Activated CD8-positive, alpha-beta memory T cell treated with anti-CD3 and anti-CD28 coated beads for 1 hour (primary cell): Measurements from ENCODE around the gene SYNRG.
"Not testable (repeated sequence)": the region's sequence is repeated elsewhere in the genome, so short reads cannot be mapped to it uniquely, and the experiment has no call there.

Experiments used
- DNase-seq, 2 donors: peaks; one replicate each; pipeline ENCODE4 v3.0.0-alpha.2; 2020; ENCODE audit warnings: low read depth in 1 of 2; ENCODE audit errors: extremely low read depth in 1 of 2

SYNRG gene, protein sequence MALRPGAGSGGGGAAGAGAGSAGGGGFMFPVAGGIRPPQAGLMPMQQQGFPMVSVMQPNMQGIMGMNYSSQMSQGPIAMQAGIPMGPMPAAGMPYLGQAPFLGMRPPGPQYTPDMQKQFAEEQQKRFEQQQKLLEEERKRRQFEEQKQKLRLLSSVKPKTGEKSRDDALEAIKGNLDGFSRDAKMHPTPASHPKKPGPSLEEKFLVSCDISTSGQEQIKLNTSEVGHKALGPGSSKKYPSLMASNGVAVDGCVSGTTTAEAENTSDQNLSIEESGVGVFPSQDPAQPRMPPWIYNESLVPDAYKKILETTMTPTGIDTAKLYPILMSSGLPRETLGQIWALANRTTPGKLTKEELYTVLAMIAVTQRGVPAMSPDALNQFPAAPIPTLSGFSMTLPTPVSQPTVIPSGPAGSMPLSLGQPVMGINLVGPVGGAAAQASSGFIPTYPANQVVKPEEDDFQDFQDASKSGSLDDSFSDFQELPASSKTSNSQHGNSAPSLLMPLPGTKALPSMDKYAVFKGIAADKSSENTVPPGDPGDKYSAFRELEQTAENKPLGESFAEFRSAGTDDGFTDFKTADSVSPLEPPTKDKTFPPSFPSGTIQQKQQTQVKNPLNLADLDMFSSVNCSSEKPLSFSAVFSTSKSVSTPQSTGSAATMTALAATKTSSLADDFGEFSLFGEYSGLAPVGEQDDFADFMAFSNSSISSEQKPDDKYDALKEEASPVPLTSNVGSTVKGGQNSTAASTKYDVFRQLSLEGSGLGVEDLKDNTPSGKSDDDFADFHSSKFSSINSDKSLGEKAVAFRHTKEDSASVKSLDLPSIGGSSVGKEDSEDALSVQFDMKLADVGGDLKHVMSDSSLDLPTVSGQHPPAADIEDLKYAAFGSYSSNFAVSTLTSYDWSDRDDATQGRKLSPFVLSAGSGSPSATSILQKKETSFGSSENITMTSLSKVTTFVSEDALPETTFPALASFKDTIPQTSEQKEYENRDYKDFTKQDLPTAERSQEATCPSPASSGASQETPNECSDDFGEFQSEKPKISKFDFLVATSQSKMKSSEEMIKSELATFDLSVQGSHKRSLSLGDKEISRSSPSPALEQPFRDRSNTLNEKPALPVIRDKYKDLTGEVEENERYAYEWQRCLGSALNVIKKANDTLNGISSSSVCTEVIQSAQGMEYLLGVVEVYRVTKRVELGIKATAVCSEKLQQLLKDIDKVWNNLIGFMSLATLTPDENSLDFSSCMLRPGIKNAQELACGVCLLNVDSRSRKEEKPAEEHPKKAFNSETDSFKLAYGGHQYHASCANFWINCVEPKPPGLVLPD (N-terminal part only)

GRCh38 chr17:37609170-37610040 is at the start of gene SYNRG:
TSS of gene SYNRG (minus strand) at chr17:37609418. CDS start at chr17:37609355, 63 bp downstream.
- peak; percentile 90 to 91 for DNase-seq

- DNase-seq, result no peak
These were observed 48.0 kb upstream of the SYNRG start for GRCh38 chr17:37657202-37657601.

DNA sequence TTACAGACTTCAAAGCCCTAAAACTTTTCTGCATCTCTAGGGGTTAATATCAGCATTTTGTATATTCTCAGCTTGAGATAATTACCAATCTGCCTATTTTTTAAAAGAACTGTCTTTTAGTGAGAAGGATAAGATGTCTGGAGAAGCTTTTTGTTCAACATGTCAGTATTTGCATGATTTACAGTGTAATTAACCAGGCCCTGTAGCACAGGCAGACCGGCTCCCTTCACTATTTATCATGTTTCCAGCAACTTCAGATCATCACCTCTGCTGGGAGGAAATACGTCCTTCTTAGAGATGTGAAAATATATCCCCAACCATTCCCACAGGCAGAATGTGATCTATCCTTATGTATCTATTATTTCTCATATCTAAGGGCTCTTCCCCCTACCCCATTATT is 42.6 kb upstream of the SYNRG start:
- DNase-seq, result no peak

DNA sequence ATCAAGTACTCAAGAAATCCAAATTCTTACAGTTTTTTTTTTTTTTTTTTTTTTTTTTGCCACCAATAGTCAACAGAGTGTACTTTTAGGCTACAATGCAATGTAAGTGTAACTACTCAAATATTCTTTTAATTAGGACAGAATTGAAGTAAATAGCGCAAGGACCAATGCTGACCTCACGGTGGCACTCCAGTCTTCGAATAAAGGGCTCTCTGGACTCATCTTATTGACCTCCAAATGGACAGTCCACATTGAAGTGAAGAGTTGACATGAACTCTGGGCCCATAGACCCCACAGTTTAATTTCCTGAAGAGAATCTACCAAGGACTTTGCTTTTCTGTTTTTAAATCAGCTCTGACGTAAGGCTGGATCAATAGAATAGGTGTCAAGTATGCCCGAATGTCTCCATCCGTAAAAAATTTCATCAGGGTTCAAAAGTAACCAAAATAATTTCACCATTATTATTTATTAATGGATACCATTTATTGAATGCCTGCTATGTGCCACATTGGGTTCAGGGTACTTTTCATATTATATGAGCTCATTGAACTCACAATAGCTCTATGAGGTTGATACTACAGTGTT is 41.3 kb upstream of the SYNRG start:
- DNase-seq, result no peak

GRCh38 chr17:37648555-37648954 is 39.3 kb upstream of the SYNRG start:
- DNase-seq, result no peak

GRCh38 chr17:37647856-37648255 is 38.6 kb upstream of the SYNRG start:
- DNase-seq, result no peak

DNA sequence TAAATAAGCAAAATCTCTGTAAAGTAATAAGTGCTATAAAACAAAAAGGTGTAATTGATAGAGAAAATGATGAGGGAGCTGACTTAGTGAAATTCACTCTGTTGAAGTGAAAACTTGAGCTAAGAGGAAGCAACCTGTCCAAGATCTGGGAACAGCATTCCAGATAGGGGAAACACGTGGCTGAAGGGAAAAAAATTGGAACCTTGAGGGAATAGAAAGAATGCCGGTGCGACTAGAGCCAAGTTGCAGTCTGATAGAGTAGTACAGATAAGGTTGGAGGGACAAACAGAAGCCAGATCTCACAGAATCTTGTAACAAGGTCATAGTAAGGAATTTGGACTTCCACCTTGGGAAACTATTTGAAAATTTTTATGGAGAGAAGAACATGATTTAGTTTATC is 34.7 kb upstream of the SYNRG start:
- DNase-seq, result no peak

- DNase-seq, result peak; percentile 75 to 78
These were observed 34.0 kb upstream of the SYNRG start, which contains the start of gene DDX52 for GRCh38 chr17:37643118-37643766. TSS of gene DDX52 (minus strand) at chr17:37643446. CDS start at chr17:37643420, 26 bp downstream.

GRCh38 chr17:37642681-37643080 is 33.5 kb upstream of the SYNRG start:
- DNase-seq, result no peak

DNA sequence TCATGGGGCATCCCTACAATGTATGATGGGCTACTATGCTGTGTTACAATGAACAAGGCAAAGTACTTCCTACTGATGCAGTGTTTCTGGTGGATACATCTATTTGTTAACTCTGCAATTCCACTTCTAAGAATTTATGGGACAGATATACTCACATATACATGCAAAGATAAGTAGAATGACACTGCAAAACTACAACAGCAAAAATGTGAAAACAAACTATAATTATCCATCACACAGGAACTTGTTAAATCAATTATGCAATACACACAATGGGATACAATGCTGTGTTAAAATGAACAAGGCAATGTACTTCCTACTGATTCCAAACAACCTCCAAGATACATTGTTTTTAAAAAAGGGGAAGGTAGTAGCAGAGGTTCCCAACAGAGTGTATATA is 30.8 kb upstream of the SYNRG start:
- no peak for DNase-seq

DNA sequence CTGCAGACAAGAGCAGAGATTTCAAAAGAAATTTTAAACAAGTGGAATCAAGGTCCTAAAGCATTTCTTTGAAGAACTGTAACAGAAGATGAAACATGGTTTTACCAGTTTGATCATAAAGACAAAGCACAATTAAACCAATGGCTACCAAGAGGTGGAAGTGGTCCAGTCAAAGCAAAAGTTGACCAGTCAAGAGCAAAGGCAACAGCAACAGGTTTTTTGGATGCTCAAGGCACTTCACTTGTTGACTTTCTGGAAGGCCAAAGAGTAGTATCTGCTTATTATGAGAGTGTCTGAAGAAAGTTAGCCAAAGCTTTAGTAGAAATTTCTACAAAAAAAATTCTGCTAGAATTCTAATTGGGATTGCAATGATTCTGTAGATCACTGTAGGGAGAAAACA is 28.7 kb upstream of the SYNRG start:
- no peak for DNase-seq

DNA sequence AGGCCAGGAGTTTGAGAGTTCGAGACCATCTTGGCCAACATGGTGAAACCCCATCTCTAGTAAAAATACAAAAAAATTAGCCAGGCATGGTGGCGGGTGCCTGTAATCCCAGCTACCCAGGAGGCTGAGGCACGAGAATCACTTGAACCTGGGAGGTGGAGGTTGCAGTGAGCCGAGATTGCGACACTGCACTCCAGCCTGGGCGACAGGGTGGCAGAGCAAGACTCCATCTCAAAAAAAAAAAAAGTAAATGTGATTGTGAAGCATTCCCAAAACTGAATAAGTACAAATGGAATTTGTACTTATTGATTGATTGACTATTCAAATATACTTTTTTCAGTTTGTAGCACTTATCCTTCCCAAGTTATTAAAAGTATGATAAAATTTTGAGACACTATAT is 7.2 kb upstream of the SYNRG start:
- not testable (repeated sequence) for DNase-seq

GRCh38 chr17:37614823-37615222 is 5.6 kb upstream of the SYNRG start:
- DNase-seq, result no peak

DNA sequence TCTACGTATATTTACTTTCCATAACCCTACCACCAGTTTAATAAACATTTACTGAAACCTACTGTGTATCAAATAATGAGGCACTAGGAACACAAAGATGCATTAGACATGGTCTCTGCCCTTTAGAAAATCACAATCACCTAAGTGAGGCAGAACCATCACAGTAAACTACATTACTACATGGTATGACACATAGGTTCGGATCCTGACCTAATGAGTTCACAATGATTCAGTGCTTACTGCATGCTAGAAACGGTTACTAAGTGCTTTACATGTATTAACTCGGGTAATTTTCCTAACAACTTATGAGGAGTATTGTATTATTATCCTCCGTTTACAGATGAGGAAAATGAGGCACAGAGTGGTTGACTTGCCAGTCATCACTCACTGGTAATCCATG is 5.2 kb upstream of the SYNRG start:
- no peak for DNase-seq

- no peak for DNase-seq
These were observed 1.8 kb upstream of the SYNRG start for GRCh38 chr17:37610971-37611370.

DNA sequence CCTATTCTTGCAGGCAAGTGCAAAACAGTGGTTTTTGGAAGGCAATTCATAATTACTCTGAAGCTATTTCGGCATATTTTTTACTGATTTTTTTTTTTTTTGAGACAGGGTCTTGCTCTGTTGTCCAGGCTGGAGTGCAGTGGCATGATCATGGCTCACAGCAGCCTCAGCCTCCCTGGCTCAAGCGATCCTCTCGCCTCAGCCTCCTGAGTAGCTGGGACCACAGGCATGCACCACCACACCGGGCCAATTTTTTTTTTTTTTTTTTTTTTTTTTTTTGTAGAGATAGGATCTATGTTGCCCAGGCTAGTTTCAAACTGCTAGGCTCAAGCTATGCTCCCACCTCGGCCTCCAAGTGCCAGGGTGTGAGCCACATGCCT is 813 bp upstream of the SYNRG start:
- DNase-seq, result not testable (repeated sequence)

- no peak for DNase-seq
These were observed 658 bp downstream of the SYNRG start for GRCh38 chr17:37608351-37609169.

DNA sequence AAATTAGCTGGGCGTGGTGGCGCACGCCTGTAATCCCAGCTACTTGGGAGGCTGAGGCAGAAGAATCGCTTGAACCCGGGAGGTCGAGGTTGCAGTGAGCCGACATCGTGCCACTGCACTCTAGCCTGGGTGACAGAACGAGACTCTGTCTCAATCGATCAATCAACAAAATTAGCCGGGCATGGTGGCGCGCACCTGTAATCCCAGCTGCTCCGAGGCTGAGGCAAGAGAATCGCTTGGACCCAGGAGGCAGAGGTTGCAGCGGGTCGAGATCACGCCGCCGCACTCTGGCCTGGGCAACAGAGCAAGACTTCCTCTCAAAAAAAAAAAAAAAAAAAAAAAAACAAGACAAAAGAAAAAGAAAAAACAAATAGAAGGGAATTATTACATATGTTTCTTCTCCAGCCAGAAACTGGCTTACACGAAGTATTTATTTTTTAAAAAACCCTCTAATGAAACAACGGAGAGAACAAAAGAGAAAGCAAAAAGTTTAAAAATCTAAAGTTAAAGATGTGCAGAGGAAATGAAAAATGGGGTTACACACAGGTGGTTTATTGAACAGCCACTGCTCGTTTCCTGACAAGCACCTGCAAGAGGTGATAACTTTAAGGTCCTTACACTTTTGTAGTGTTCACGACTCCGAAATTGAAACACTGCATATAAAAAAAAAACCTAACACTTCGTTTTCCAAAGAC is 1.4 kb downstream of the SYNRG start:
- no peak for DNase-seq
